ENCODE data around the gene BARX2.

GRCh38 chr11:129442171-129442570 lies 66.5 kb downstream of the BARX2 start:
- no peak for TF ChIP-seq CTCF (IDR thresholded peaks at IDR 0.05; ENCODE audit: poor library complexity, severe bottlenecking)
- no peak for TF ChIP-seq EZH2 (IDR thresholded peaks at IDR 0.05; ENCODE audit: borderline replicate concordance, insufficient read depth, low read length, poor library complexity, severe bottlenecking)
- no peak for TF ChIP-seq TAF1 (IDR thresholded peaks at IDR 0.05; ENCODE audit: low read depth)
- no peak for TF ChIP-seq REST (IDR thresholded peaks at IDR 0.05; ENCODE audit: borderline replicate concordance)
- TF ChIP-seq MXI1 (conservative IDR thresholded peaks at IDR 0.05; ENCODE audit: poor library complexity, severe bottlenecking) = no peak
- TF ChIP-seq POLR2AphosphoS5 (IDR thresholded peaks at IDR 0.05) = no peak
- no peak for TF ChIP-seq SMC3 (conservative IDR thresholded peaks at IDR 0.05; ENCODE audit: poor library complexity)
- TF ChIP-seq EP300 (conservative IDR thresholded peaks at IDR 0.05; ENCODE audit: poor library complexity, severe bottlenecking) = no peak

Measured in neural cell (in vitro differentiated cells).